Stimulated activated naive CD8-positive, alpha-beta T cell treated with anti-CD3 and anti-CD28 coated beads, Interleukin-15, amount 100 ng/mL, for 72 hours (primary cell): ENCODE results near the gene RABAC1.

Experiments used
- ATAC-seq: fragments of 150-1000 bp; cut with Tn5 transposase; 2 replicates; pipeline ENCODE4 v1.10.0; 2021; ENCODE audit warnings: mild to moderate bottlenecking, moderate library complexity
- DNase-seq, 2 donors: peaks; one replicate each; pipeline ENCODE4 v3.0.0; 2021 to 2022
- H3K27ac Mint-ChIP-seq, 2 donors: one replicate each; pipeline ENCODE4 v1.8.0; 2022; ENCODE audit warnings: mild to moderate bottlenecking in 2 of 2, mixed read lengths in 2 of 2, moderate library complexity in 2 of 2
- H3K27me3 Mint-ChIP-seq: one replicate; pipeline ENCODE4 v1.8.0; 2022; ENCODE audit warnings: mixed read lengths
- H3K4me1 Mint-ChIP-seq: one replicate; pipeline ENCODE4 v1.8.0; 2022; ENCODE audit warnings: mild to moderate bottlenecking, mixed read lengths
- H3K4me3 Mint-ChIP-seq, 2 donors: one replicate each; pipeline ENCODE4 v1.8.0; 2022; ENCODE audit warnings: mild to moderate bottlenecking in 2 of 2, mixed read lengths in 2 of 2, moderate library complexity in 1 of 2
- H3K9me3 Mint-ChIP-seq, 2 donors: one replicate each; pipeline ENCODE4 v1.8.0; 2022; ENCODE audit warnings: mixed read lengths in 2 of 2

The RABAC1 gene, protein sequence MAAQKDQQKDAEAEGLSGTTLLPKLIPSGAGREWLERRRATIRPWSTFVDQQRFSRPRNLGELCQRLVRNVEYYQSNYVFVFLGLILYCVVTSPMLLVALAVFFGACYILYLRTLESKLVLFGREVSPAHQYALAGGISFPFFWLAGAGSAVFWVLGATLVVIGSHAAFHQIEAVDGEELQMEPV

DNA sequence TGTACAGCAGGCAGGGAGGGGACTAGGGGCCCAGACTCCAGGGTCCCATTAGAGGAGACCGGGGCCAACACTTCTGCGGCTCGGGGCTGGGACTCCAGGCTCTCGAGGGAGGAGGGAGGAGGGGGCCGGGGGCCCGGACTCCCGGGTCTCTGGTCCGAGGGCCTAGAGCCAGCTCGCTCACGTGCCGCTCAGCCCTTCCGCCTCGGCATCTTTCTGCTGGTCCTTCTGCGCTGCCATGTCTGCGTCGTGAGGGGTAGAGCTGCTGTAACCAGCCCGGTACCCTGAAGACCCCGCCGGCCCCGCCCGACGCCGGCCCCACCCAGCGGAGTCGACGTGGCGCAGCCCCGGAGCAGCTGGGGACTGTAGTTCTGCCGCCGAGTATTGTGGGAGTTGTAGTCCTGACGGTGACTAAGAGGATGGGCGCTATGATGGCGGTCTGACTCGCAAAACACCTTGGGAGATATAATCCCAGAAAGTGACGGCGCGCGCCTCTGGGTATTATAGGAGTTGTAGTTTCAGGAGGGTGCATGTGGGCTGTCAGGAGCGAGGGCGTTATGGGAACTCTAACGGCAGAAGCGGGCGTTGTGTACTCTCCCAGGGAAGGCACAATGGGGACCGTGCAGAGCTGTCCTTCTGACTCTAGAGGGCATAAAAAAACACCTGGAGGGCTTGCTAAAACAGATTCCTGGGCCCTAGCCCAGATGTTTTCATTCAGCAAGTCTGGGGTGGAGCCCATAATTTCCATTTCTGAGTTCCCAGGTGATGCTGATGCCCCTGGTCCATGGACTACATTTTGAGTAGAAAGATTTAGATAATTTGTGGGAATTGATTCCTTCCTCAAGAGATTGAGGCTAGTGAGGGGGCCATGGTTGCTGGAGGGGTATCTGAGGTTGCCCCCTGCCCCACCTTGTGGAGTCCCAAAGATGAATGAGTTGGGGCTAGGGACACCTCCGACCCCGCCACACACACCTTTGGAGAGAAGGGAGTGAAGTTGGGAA is at the start of gene RABAC1:
TSS of gene RABAC1 (minus strand) at position 266 of the 998 bp plus-strand sequence. CDS start at position 237, 29 bp downstream.
- H3K4me3 Mint-ChIP-seq: peak within 1 kb of the TSS; percentile 96 to 97

GRCh38 chr19:42006569-42006968 is 47.4 kb upstream of the RABAC1 start:
- H3K4me1 Mint-ChIP-seq: peaks cover 12% of the 10 kb centered on the region
- peaks cover 28% of the 10 kb centered on the region for H3K27me3 Mint-ChIP-seq
- no peak overlapping the region for H3K4me3 Mint-ChIP-seq
- DNase-seq (no peak), ATAC-seq (no peak)
- H3K27ac Mint-ChIP-seq: no peak overlapping the region
- no peaks in the 10 kb centered on the region for H3K9me3 Mint-ChIP-seq

More for the DNA sequence above, at the start of gene RABAC1:
- ATAC-seq: peak; percentile 95
- Mint-ChIP-seq H3K4me1 (peaks cover 40% of the 10 kb centered on the region), H3K27ac (peak within 1 kb of the TSS; percentile 91 to 93), H3K9me3 (no peaks in the 10 kb centered on the region), H3K27me3 (no peaks in the 10 kb centered on the region)
- peak; percentile 86 to 88 for DNase-seq

- DNase-seq: no peak
- no peak for ATAC-seq
- Mint-ChIP-seq H3K27ac (peak overlapping the region in 1 of 2 donors; percentile 27), H3K27me3 (peaks cover 38% of the 10 kb centered on the region), H3K4me3 (no peak overlapping the region), H3K9me3 (no peaks in the 10 kb centered on the region), H3K4me1 (peaks cover 8% of the 10 kb centered on the region)
These were observed 46.4 kb upstream of the RABAC1 start for GRCh38 chr19:42005504-42005903.

- Mint-ChIP-seq H3K27ac (no peak overlapping the region), H3K9me3 (no peaks in the 10 kb centered on the region), H3K4me1 (no peaks in the 10 kb centered on the region), H3K4me3 (no peak overlapping the region), H3K27me3 (peaks cover 54% of the 10 kb centered on the region)
- ATAC-seq (no peak), DNase-seq (no peak)
These were observed 44.6 kb upstream of the RABAC1 start for GRCh38 chr19:42003506-42004294.

DNA sequence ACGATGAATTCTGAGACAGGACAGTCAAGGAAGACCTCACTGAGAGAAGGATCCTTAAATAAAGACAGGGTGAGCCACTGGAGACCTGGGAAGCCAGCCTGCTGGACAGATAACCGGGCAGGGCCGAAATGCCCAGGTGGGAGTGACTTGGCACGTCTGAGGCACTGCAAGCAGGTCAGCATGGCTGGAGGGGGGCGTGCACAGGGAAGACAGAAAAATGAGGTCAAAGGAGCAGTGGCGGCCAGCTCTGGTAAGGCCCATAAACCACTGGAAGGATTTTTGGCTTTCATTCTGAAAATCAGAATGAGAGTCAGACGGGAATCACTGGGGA is 40.7 kb upstream of the RABAC1 start:
- Mint-ChIP-seq H3K27me3 (peaks cover 83% of the 10 kb centered on the region), H3K9me3 (no peaks in the 10 kb centered on the region), H3K4me3 (no peak overlapping the region), H3K27ac (no peak overlapping the region), H3K4me1 (peaks cover 25% of the 10 kb centered on the region)
- DNase-seq (no peak), ATAC-seq (no peak)

DNA sequence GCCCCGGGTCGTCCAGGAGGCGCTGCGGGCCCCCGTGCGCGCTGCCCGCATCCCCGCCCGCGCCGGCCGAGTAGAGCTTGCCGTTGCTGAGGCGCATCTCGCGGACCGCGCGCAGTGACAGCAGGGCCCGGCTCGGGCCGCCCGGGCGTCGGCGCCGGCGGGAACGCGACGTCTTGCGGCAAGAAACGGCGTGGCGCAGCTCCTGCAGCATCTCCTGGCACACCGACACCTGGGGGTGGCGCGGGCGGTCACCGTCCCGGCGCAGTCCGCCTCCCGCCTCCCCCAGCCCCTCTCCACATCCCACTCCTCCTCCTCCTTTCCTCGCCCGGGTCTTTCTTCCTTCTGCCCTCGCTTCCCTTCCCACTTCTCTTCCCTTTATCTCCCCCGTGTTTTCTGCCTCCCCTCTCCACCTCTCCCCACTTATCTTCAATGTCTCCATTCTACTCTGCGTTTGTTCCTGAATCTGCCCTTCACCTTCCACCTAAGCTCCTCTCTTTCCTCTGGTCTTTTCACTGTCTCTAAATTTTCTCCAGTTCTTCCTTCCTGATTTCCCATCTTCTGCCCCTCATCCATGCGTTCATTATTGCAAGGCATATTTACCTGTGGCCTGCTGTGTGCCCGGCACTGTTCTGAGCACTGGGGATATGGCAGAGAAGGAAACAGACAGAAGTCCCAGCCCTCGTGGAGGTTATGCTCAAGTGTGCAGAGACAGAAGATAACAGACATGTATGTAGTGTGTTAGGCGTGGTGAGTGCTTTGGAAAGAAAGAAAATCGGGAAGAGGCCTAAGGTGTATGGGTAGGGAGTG is 40.2 kb upstream of the RABAC1 start:
- Mint-ChIP-seq H3K27me3 (peaks cover 85% of the 10 kb centered on the region), H3K27ac (no peak overlapping the region), H3K9me3 (no peaks in the 10 kb centered on the region), H3K4me1 (peaks cover 25% of the 10 kb centered on the region), H3K4me3 (peak overlapping the region; percentile 6 to 70)
- no peak for ATAC-seq
- no peak for DNase-seq

- peak; percentile 59 to 61 for DNase-seq
- H3K27ac Mint-ChIP-seq: no peak overlapping the region
- peak; percentile 19 for ATAC-seq
- H3K4me3 Mint-ChIP-seq: peak overlapping the region in 1 of 2 donors; percentile 60
- H3K9me3 Mint-ChIP-seq: no peaks in the 10 kb centered on the region
- H3K27me3 Mint-ChIP-seq: peaks cover 76% of the 10 kb centered on the region
- peaks cover 28% of the 10 kb centered on the region for H3K4me1 Mint-ChIP-seq
These were observed 39.3 kb upstream of the RABAC1 start for GRCh38 chr19:41998246-41999020.

DNA sequence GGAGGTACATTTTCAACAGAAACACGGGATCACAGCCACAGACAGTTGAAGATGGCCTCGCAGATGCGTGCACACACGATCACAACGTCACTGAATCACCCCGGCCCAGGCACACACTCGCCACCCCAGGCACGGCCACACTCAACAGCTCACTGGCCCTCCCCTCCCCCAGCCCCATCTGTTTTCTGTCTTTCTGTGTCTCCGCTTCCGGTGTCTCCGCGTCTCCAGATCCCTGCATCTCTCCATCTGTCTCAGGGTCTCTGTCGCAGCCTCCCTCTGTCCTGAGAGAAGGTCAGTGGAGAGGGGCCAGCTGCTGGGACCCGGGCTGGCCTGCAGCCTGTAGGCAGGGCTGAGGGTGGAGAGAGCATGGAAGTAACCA is 38.7 kb upstream of the RABAC1 start:
- peak overlapping the region; percentile 7 to 60 for H3K4me3 Mint-ChIP-seq
- no peak overlapping the region for H3K27ac Mint-ChIP-seq
- DNase-seq: no peak
- H3K4me1 Mint-ChIP-seq: peaks cover 31% of the 10 kb centered on the region
- no peak for ATAC-seq
- peaks cover 76% of the 10 kb centered on the region for H3K27me3 Mint-ChIP-seq
- no peaks in the 10 kb centered on the region for H3K9me3 Mint-ChIP-seq

- no peaks in the 10 kb centered on the region for H3K9me3 Mint-ChIP-seq
- no peak overlapping the region for H3K27ac Mint-ChIP-seq
- H3K4me1 Mint-ChIP-seq: peaks cover 31% of the 10 kb centered on the region
- peaks cover 72% of the 10 kb centered on the region for H3K27me3 Mint-ChIP-seq
- ATAC-seq (peak; percentile 41), DNase-seq (peak; percentile 41 to 51)
- H3K4me3 Mint-ChIP-seq: peak overlapping the region; percentile 44 to 60
These were observed 38.2 kb upstream of the RABAC1 start for GRCh38 chr19:41997121-41997850.

DNA sequence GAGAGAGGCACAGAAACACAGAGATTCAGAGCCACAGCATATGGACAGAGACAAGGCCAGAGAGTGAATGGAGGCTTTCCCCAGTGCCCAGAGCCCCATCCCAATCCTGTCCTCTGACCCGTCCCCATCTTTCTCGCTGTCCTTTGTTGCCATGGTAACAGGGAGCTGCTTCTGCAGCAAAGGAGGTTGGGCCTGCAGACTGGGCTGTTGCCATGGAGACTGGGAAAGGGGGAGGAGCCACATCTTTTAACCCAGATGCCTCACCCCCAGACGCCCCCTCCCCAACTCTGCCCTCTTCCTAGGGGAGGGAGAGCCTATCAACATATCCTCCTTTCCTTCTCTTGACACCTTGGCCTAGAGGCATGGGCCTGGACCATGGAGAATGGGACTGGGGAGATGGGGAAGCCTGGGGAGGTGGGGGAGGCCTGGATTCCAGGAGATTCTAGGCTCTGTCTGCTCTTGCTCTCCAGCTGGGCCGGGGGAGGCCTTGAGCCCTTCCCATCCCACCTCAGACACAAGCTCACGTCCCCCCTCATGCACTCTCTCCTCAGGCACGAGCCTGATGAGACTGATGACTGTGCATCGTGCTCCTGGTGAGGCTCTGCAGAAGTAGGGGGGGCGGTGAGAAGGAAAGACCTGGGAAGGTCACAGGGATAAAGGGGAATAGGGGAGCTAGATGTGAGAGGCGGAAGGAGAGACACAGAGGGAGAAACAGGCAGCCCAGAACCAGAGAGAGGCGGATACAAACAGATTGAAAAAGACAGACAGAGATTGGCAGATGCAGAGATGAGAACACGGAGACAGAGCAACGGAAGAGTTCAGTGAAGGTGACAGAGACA is 37.1 kb upstream of the RABAC1 start:
- H3K4me3 Mint-ChIP-seq: no peak overlapping the region
- peaks cover 31% of the 10 kb centered on the region for H3K4me1 Mint-ChIP-seq

GRCh38 chr19:41994994-41995958 is 36.2 kb upstream of the RABAC1 start:
- ATAC-seq (no peak), DNase-seq (no peak)
- H3K27ac Mint-ChIP-seq: no peak overlapping the region
- no peaks in the 10 kb centered on the region for H3K9me3 Mint-ChIP-seq
- H3K4me1 Mint-ChIP-seq: peaks cover 31% of the 10 kb centered on the region
- peaks cover 52% of the 10 kb centered on the region for H3K27me3 Mint-ChIP-seq
- peak overlapping the region in 1 of 2 donors; percentile 4 for H3K4me3 Mint-ChIP-seq

More for the DNA sequence above, 37.1 kb upstream of the RABAC1 start:
- H3K27me3 Mint-ChIP-seq: peaks cover 61% of the 10 kb centered on the region
- H3K9me3 Mint-ChIP-seq: no peaks in the 10 kb centered on the region
- no peak for ATAC-seq
- no peak overlapping the region for H3K27ac Mint-ChIP-seq
- DNase-seq: no peak

DNA sequence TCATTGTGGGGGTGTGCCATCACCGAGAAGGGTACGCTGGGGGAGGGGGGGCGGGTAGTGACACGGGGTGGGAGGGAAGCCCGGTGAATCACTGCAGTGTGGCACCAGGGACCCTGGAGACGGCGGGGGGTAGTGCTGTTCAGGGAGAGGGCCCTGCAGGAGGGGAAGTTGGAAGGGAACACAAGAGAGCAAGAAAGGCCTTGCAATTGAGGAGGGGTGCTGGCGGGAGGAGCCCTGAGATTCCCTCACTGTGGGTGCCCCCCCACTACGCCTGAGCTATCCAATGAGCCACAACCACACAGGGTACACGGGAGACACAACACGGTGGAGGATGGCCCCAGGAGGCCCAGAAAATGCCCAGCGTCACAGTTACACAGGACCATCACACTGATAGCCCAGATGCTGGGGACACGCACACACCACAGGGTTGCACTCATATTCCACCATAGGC is 35.4 kb upstream of the RABAC1 start:
- DNase-seq (peak in 1 of 2 donors; percentile 30), ATAC-seq (peak; percentile 32)
- H3K4me1 Mint-ChIP-seq: peaks cover 31% of the 10 kb centered on the region
- no peaks in the 10 kb centered on the region for H3K9me3 Mint-ChIP-seq
- no peak overlapping the region for H3K4me3 Mint-ChIP-seq
- H3K27me3 Mint-ChIP-seq: peaks cover 45% of the 10 kb centered on the region
- H3K27ac Mint-ChIP-seq: no peak overlapping the region
